Fibroblast of skin of back (primary cell): Measurements from ENCODE around the gene PCNT.
"Not testable (repeated sequence)": the region's sequence is repeated elsewhere in the genome, so short reads cannot be mapped to it uniquely, and the experiment has no call there.

Experiments
- DNase-seq: peaks from one replicate; pipeline ENCODE4 v3.0.0-alpha.2; 2013

The PCNT gene

GRCh38 chr21:46428286-46428685 lies 104.3 kb downstream of the PCNT start:
- no peak for DNase-seq

GRCh38 chr21:46428987-46429710 lies 105.2 kb downstream of the PCNT start:
- DNase-seq, result no peak

- DNase-seq, result no peak
These were observed 106.1 kb downstream of the PCNT start for GRCh38 chr21:46429754-46430681.

GRCh38 chr21:46431448-46431847 lies 107.5 kb downstream of the PCNT start:
- DNase-seq, result no peak

- no peak for DNase-seq
These were observed 108.0 kb downstream of the PCNT start for GRCh38 chr21:46431884-46432488.

GRCh38 chr21:46433116-46433515 lies 109.2 kb downstream of the PCNT start:
- DNase-seq, result not testable (repeated sequence)

- no peak for DNase-seq
These were observed 110.5 kb downstream of the PCNT start for GRCh38 chr21:46434322-46434958.

- no peak for DNase-seq
These were observed 111.9 kb downstream of the PCNT start for GRCh38 chr21:46435786-46436227.

- DNase-seq, result no peak
These were observed 112.7 kb downstream of the PCNT start for GRCh38 chr21:46436621-46437020.

GRCh38 chr21:46437096-46437498 lies 113.1 kb downstream of the PCNT start:
- DNase-seq, result no peak

- no peak for DNase-seq
These were observed 113.6 kb downstream of the PCNT start for GRCh38 chr21:46437511-46437910.

GRCh38 chr21:46438241-46438640 lies 114.3 kb downstream of the PCNT start:
- DNase-seq, result no peak

- DNase-seq, result no peak
These were observed 116.0 kb downstream of the PCNT start for GRCh38 chr21:46439906-46440305.

- DNase-seq, result no peak
These were observed 117.4 kb downstream of the PCNT start for GRCh38 chr21:46441331-46441730.

GRCh38 chr21:46441961-46442498 lies 118.1 kb downstream of the PCNT start:
- DNase-seq, result no peak

- no peak for DNase-seq
These were observed 119.0 kb downstream of the PCNT start for GRCh38 chr21:46442938-46443337.

GRCh38 chr21:46443910-46444309 lies 120.0 kb downstream of the PCNT start:
- no peak for DNase-seq

GRCh38 chr21:46448108-46448507 lies 124.2 kb downstream of the PCNT start:
- DNase-seq, result no peak

- DNase-seq, result not testable (repeated sequence)
These were observed 124.9 kb downstream of the PCNT start for GRCh38 chr21:46448855-46449254.

- DNase-seq, result no peak
These were observed 128.8 kb downstream of the PCNT start for GRCh38 chr21:46452710-46453109.

- no peak for DNase-seq
These were observed 130.2 kb downstream of the PCNT start for GRCh38 chr21:46454142-46454541.

- DNase-seq, result no peak
These were observed 130.9 kb downstream of the PCNT start for GRCh38 chr21:46454634-46455390.
